ENCODE data around the gene STRA6. TPM values are rescaled to one million over a fixed set of nuclear protein-coding genes. Genes with fewer than 3 reads are reported as not detected.

The STRA6 gene
- total RNA-seq, 1 donor from 2014 or later: 1.8 TPM

GRCh38 chr15:74244822-74245341 is 42.3 kb upstream of the STRA6 start:
- H3K36me3 ChIP-seq (ENCODE audit: control insufficient read depth, insufficient read depth, low read length): no peaks in the 10 kb centered on the region
- no peak for TF ChIP-seq CTCF (IDR thresholded peaks at IDR 0.05; ENCODE audit: insufficient read depth, low read length, poor library complexity, severe bottlenecking)
- H3K27me3 ChIP-seq (ENCODE audit: control insufficient read depth, insufficient read depth, low read length): peaks cover 17% of the 10 kb centered on the region
- DNase-seq (ENCODE audit: low read depth): no peak
- no peak overlapping the region for H3K4me3 ChIP-seq (ENCODE audit: low read depth, low read length)

GRCh38 chr15:74243431-74243830 is 40.8 kb upstream of the STRA6 start:
- DNase-seq (ENCODE audit: low read depth): no peak
- TF ChIP-seq CTCF (IDR thresholded peaks at IDR 0.05; ENCODE audit: insufficient read depth, low read length, poor library complexity, severe bottlenecking): no peak
- peaks cover 11% of the 10 kb centered on the region for H3K27me3 ChIP-seq (ENCODE audit: control insufficient read depth, insufficient read depth, low read length)
- no peak overlapping the region for H3K4me3 ChIP-seq (ENCODE audit: low read depth, low read length)
- no peaks in the 10 kb centered on the region for H3K36me3 ChIP-seq (ENCODE audit: control insufficient read depth, insufficient read depth, low read length)

GRCh38 chr15:74242441-74243185 is 40.0 kb upstream of the STRA6 start:
- no peak overlapping the region for H3K4me3 ChIP-seq (ENCODE audit: low read depth, low read length)
- H3K36me3 ChIP-seq (ENCODE audit: control insufficient read depth, insufficient read depth, low read length): no peaks in the 10 kb centered on the region
- H3K27me3 ChIP-seq (ENCODE audit: control insufficient read depth, insufficient read depth, low read length): peaks cover 9% of the 10 kb centered on the region
- no peak for DNase-seq (ENCODE audit: low read depth)
- no peak for TF ChIP-seq CTCF (IDR thresholded peaks at IDR 0.05; ENCODE audit: insufficient read depth, low read length, poor library complexity, severe bottlenecking)

GRCh38 chr15:74240897-74241614 is 38.5 kb upstream of the STRA6 start:
- no peak for DNase-seq (ENCODE audit: low read depth)
- no peaks in the 10 kb centered on the region for H3K36me3 ChIP-seq (ENCODE audit: control insufficient read depth, insufficient read depth, low read length)
- peaks cover 6% of the 10 kb centered on the region for H3K27me3 ChIP-seq (ENCODE audit: control insufficient read depth, insufficient read depth, low read length)
- TF ChIP-seq CTCF (IDR thresholded peaks at IDR 0.05; ENCODE audit: insufficient read depth, low read length, poor library complexity, severe bottlenecking): no peak
- no peak overlapping the region for H3K4me3 ChIP-seq (ENCODE audit: low read depth, low read length)

GRCh38 chr15:74240002-74240568 is 37.5 kb upstream of the STRA6 start:
- no peak overlapping the region for H3K4me3 ChIP-seq (ENCODE audit: low read depth, low read length)
- DNase-seq (ENCODE audit: low read depth): peak; percentile 91
- H3K36me3 ChIP-seq (ENCODE audit: control insufficient read depth, insufficient read depth, low read length): no peaks in the 10 kb centered on the region
- TF ChIP-seq CTCF (IDR thresholded peaks at IDR 0.05; ENCODE audit: insufficient read depth, low read length, poor library complexity, severe bottlenecking): peak; percentile 87
- no peaks in the 10 kb centered on the region for H3K27me3 ChIP-seq (ENCODE audit: control insufficient read depth, insufficient read depth, low read length)
